Astrocyte of the cerebellum (primary cell): ENCODE measurements around the gene MAP2.

ENCODE experiments used
- DNase-seq: peaks from one replicate; pipeline ENCODE4 v3.0.0-alpha.2; 2011; ENCODE audit warnings: low read depth
- H3K4me3 ChIP-seq: 2 replicates; pipeline ENCODE4 v1.5.1; 2011; ENCODE audit warnings: mild to moderate bottlenecking, low read depth, low read length, moderate library complexity
- CTCF ChIP-seq: IDR thresholded peaks from 2 replicates; pipeline ENCODE4 v1.5.1; 2012; ENCODE audit warnings: low read length, low read depth, moderate library complexity, mild to moderate bottlenecking; ENCODE audit errors: missing control alignments
- in situ Hi-C: cut with HindIII; loops from 2 replicates; pipeline ENCODE4 v1.10.0; 2017; ENCODE audit warnings: low sequenced_read_pairs

The MAP2 gene

GRCh38 chr2:209560911-209561310, 137.1 kb downstream of the MAP2 start:
- in situ Hi-C loops = no loop called here

DNA sequence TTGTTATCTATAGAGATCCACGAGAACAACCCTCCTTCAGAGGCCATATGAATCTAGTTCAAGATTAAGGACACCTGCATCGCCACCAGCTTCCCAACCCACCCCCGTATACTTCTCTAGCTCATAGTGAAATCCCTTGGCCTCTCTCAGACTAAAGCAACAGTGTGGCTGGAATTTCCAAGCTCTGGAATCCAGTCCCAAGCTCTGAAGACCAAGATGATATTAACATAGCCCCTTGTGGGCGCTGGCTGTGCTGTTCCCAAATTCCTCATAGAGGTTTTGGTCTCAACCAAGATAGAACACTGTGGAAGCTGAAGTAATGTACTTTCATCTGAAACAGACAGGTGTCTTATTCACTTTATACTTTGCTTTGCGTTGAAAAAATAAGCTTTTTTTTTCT, 139.6 kb downstream of the MAP2 start:
- no peak overlapping the region for H3K4me3 ChIP-seq
- in situ Hi-C loops = no loop called here
- no peak for TF ChIP-seq CTCF
- no peak for DNase-seq

More at GRCh38 chr2:209560911-209561310, 137.1 kb downstream of the MAP2 start:
- DNase-seq = no peak
- no peak for TF ChIP-seq CTCF
- H3K4me3 ChIP-seq = no peak overlapping the region

DNA sequence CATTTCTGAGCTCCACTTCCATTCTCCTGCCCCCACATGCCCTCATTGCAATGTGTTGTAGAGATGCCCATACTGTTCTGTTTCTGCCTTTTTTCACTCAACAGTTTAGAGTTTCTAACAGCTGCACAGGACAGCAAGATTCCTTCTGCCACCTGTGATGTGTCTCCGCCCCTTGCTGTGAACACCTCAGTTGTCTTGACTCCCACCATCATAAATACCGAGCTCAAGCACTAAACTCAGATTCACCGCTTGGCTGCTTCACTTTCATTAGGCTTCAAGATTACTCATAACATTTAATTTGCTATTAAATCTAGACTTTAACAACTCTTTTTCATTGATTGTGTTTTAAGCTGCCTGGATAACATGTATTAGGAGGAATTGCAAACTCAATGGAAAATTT, 141.0 kb downstream of the MAP2 start:
- no peak for TF ChIP-seq CTCF
- H3K4me3 ChIP-seq = no peak overlapping the region
- in situ Hi-C loops = no loop called here
- DNase-seq = no peak

DNA sequence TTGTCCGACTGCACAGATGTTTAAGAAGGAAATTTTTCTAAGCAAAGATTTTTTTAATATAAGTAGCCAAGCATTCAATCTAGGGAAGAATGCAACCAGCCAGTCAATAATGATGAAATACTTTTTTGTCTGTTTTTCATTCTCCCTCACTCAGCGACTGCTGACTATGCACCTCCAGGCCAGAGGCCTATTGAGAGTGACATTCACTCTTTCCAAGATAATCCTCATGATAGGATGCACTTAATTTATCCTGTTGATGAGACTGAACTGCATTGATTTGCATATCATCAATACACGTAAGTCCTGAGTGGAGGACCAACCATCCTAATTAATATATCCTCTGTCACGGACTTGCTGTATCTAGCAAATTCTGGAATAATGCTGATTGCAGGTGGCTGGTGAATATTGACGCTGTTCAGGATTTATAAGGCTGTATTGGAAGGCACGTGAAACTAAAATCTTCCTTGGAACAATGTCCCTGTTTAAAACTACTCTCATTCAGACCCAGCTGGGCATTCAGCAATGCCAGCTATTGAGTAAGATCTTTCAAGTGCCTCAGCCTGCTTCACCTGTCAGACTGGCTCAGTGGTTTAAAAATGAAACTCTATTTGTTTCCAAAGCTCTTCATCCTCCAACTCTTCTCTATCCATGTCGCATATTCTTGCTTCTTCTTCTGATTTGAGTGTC, 142.2 kb downstream of the MAP2 start:
- TF ChIP-seq CTCF = no peak
- no peak for DNase-seq
- in situ Hi-C loops = no loop called here
- H3K4me3 ChIP-seq = no peak overlapping the region

DNA sequence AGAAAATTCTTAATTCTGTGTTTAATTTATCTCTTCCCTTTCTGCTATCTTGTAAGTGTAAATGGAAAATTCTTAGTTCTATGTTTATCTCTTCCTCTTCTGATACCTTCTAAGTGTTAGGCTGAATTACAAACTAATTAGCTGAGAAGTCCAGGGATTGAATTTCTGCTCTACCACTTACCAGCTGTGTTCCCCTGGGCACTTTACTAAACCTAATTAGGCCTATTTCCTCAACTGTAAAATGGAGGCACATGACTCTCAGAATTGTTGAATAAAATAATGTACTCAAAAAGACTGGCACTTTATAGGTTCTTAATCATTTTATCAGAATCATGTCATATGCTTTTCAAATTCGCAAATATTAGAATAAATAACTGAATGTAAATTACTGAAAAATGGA, 146.3 kb downstream of the MAP2 start:
- no peak for DNase-seq
- no peak for TF ChIP-seq CTCF
- no peak overlapping the region for H3K4me3 ChIP-seq
- in situ Hi-C loops = no loop called here

DNA sequence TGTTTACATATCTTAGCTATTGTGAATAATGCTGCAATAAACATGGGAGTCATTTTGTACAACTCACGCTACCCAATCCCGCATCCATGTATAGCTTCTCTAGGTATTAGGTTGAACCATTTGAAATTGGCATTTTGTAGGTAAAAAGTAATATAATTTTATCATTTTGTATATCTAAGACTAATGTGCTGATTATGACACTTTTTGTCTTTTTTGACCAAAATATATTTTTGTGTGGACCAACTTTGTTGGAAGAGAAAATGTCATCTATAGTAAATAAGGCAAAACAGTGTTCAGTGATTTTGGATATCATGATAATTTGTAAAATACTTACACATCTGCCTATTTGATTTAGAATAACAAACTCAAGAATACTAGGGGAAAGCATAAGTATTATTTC, 150.7 kb downstream of the MAP2 start:
- DNase-seq = no peak
- no peak for TF ChIP-seq CTCF
- in situ Hi-C loops = no loop called here
- no peak overlapping the region for H3K4me3 ChIP-seq
